Activated CD4-positive, alpha-beta T cell treated with anti-CD3 and anti-CD28 coated beads for 36 hours (primary cell): ENCODE data around the gene SLC66A1. TPM values are rescaled to one million over a fixed set of nuclear protein-coding genes. Genes with fewer than 3 reads are reported as not detected.
A peak's percentile ranks its signal among the peaks of the same experiment; 100 is the strongest.

Source experiments
- ATAC-seq: fragments of 200-7000 bp; cut with Tn5 transposase; one replicate; pipeline ENCODE4 v1.10.0; 2021; ENCODE audit warnings: mild to moderate bottlenecking, moderate library complexity
- CTCF ChIA-PET: fragments of 350-600 bp; sonication (Branson Sonifier 250); formaldehyde crosslinking; loops from one replicate; lab custom pipeline; 2021; ENCODE audit warnings: antibody characterized with exemption; lab: Charles Lee
- POLR2A ChIA-PET: fragments of 350-600 bp; sonication (Branson Sonifier 250); formaldehyde crosslinking; loops from one replicate; lab custom pipeline; 2021; ENCODE audit warnings: antibody characterized with exemption, inconsistent platforms; lab: Charles Lee
- DNase-seq: peaks from one replicate; pipeline ENCODE4 v3.0.0-alpha.2; 2020
- H3K27ac Mint-ChIP-seq: one replicate; pipeline ENCODE4 v1.8.0; 2021; ENCODE audit warnings: mixed read lengths
- H3K27me3 Mint-ChIP-seq: one replicate; pipeline ENCODE4 v1.8.0; 2021; ENCODE audit warnings: mixed read lengths
- H3K36me3 Mint-ChIP-seq: one replicate; pipeline ENCODE4 v1.8.0; 2021; ENCODE audit warnings: low read depth, mixed read lengths
- H3K4me1 Mint-ChIP-seq: one replicate; pipeline ENCODE4 v1.8.0; 2021; ENCODE audit warnings: mixed read lengths
- H3K4me3 Mint-ChIP-seq: one replicate; pipeline ENCODE4 v1.8.0; 2021; ENCODE audit warnings: mild to moderate bottlenecking, moderate library complexity, mixed read lengths
- H3K9me3 Mint-ChIP-seq: one replicate; pipeline ENCODE4 v1.8.0; 2021; ENCODE audit warnings: low read depth, mixed read lengths
- intact Hi-C, 2 experiments: fragments of 100-400 bp; cut with DNase I in 1 of 2; cut with micrococcal nuclease in 1 of 2; formaldehyde crosslinking; loops; one replicate each; pipeline versions ENCODE4 v1.14.2 to v1.15.1; 2022 to 2024; cut with DNase I, micrococcal nuclease
- total RNA-seq, 2 experiments: library from RNA; stranded (reverse); gene quantifications; one replicate each; pipeline ENCODE4 v1.2.3, GENCODE V29; 2021

The SLC66A1 gene
- total RNA-seq, 2 experiments from 2014 or later: 5.9 to 6.5 TPM

- ChIA-PET POLR2A (no interaction called here), CTCF (interaction anchor here (0.7 to 1.9 kb wide), 5 partner anchors 29 to 781 kb away, joined by 3 to 4 read pairs (median 3); no protein-coding TSS in a partner anchor)
- Mint-ChIP-seq H3K36me3 (peaks cover 28% of the 10 kb centered on the region), H3K27ac (no peak overlapping the region), H3K4me1 (peaks cover 9% of the 10 kb centered on the region), H3K4me3 (no peak overlapping the region), H3K27me3 (no peaks in the 10 kb centered on the region), H3K9me3 (no peaks in the 10 kb centered on the region)
- DNase-seq (no peak), ATAC-seq (no peak)
- intact Hi-C loops: loop anchor here in 1 of 2 experiments (5.0 kb wide), 1 partner anchor 237 kb away; no protein-coding TSS in a partner anchor
Measured at GRCh38 chr1:19345391-19345790, 33.3 kb downstream of the SLC66A1 start.

- Mint-ChIP-seq H3K4me3 (no peak overlapping the region), H3K9me3 (no peaks in the 10 kb centered on the region), H3K4me1 (peaks cover 9% of the 10 kb centered on the region), H3K27ac (no peak overlapping the region), H3K27me3 (no peaks in the 10 kb centered on the region), H3K36me3 (peaks cover 25% of the 10 kb centered on the region)
- ATAC-seq (no peak), DNase-seq (no peak)
- POLR2A ChIA-PET: no interaction called here
- CTCF ChIA-PET: interaction anchor here (0.7 kb wide), 2 partner anchors 33 to 780 kb away, joined by 3 read pairs; no protein-coding TSS in a partner anchor
- intact Hi-C loops: loop anchor here in 1 of 2 experiments (5.0 kb wide), 1 partner anchor 236 kb away; no protein-coding TSS in a partner anchor
Measured at GRCh38 chr1:19346026-19346425, 33.9 kb downstream of the SLC66A1 start.

GRCh38 chr1:19347533-19348172 lies 35.5 kb downstream of the SLC66A1 start:
- H3K4me1 Mint-ChIP-seq: no peaks in the 10 kb centered on the region
- POLR2A ChIA-PET: interaction anchor here (0.5 to 0.6 kb wide), 2 partner anchors 43 to 366 kb away, joined by 3 to 8 read pairs; no protein-coding TSS in a partner anchor
- ATAC-seq: no peak
- intact Hi-C loops: loop anchor here in 1 of 2 experiments (5.0 kb wide), 1 partner anchor 235 kb away; no protein-coding TSS in a partner anchor
- CTCF ChIA-PET: no interaction called here
- H3K36me3 Mint-ChIP-seq: peaks cover 15% of the 10 kb centered on the region
- DNase-seq: no peak
- no peak overlapping the region for H3K27ac Mint-ChIP-seq
- H3K4me3 Mint-ChIP-seq: no peak overlapping the region
- no peaks in the 10 kb centered on the region for H3K27me3 Mint-ChIP-seq
- no peaks in the 10 kb centered on the region for H3K9me3 Mint-ChIP-seq

GRCh38 chr1:19348441-19349198 lies 36.5 kb downstream of the SLC66A1 start:
- CTCF ChIA-PET: interaction anchor here (0.9 kb wide), 1 partner anchor 42 kb away, joined by 5 read pairs; no protein-coding TSS in a partner anchor
- no peaks in the 10 kb centered on the region for H3K9me3 Mint-ChIP-seq
- H3K4me3 Mint-ChIP-seq: no peak overlapping the region
- intact Hi-C loops: loop anchor here in 1 of 2 experiments (5.0 kb wide), 1 partner anchor 234 kb away; no protein-coding TSS in a partner anchor
- ATAC-seq (no peak), DNase-seq (no peak)
- H3K36me3 Mint-ChIP-seq: peaks cover 10% of the 10 kb centered on the region
- peak overlapping the region; percentile 58 for H3K27ac Mint-ChIP-seq
- POLR2A ChIA-PET: no interaction called here
- H3K4me1 Mint-ChIP-seq: no peaks in the 10 kb centered on the region
- H3K27me3 Mint-ChIP-seq: no peaks in the 10 kb centered on the region

- Mint-ChIP-seq H3K36me3 (peaks cover 13% of the 10 kb centered on the region), H3K27me3 (no peaks in the 10 kb centered on the region), H3K27ac (peak overlapping the region; percentile 19), H3K4me3 (no peak overlapping the region), H3K9me3 (no peaks in the 10 kb centered on the region), H3K4me1 (no peaks in the 10 kb centered on the region)
- POLR2A ChIA-PET: no interaction called here
- DNase-seq (no peak), ATAC-seq (no peak)
- intact Hi-C loops: loop anchor here in 1 of 2 experiments (5.0 kb wide), 1 partner anchor 232 kb away; no protein-coding TSS in a partner anchor
- CTCF ChIA-PET: interaction anchor here (0.5 kb wide), 1 partner anchor 41 kb away, joined by 4 read pairs; no protein-coding TSS in a partner anchor
Measured at GRCh38 chr1:19349999-19350398, 37.9 kb downstream of the SLC66A1 start.

- POLR2A ChIA-PET: no interaction called here
- H3K27me3 Mint-ChIP-seq: no peaks in the 10 kb centered on the region
Measured at GRCh38 chr1:19350566-19350965, 38.4 kb downstream of the SLC66A1 start.

GRCh38 chr1:19351873-19352272 lies 39.7 kb downstream of the SLC66A1 start:
- Mint-ChIP-seq H3K9me3 (no peaks in the 10 kb centered on the region), H3K27ac (no peak overlapping the region), H3K36me3 (peaks cover 24% of the 10 kb centered on the region), H3K4me1 (no peaks in the 10 kb centered on the region), H3K27me3 (no peaks in the 10 kb centered on the region), H3K4me3 (no peak overlapping the region)
- intact Hi-C loops: no loop called here
- POLR2A ChIA-PET: no interaction called here
- no peak for ATAC-seq
- CTCF ChIA-PET: interaction anchor here (0.8 kb wide), 1 partner anchor 17 kb away, joined by 4 read pairs; no protein-coding TSS in a partner anchor
- DNase-seq: no peak

More at GRCh38 chr1:19350566-19350965, 38.4 kb downstream of the SLC66A1 start:
- ATAC-seq: no peak
- Mint-ChIP-seq H3K27ac (no peak overlapping the region), H3K4me3 (no peak overlapping the region), H3K9me3 (no peaks in the 10 kb centered on the region), H3K4me1 (no peaks in the 10 kb centered on the region), H3K36me3 (peaks cover 17% of the 10 kb centered on the region)
- CTCF ChIA-PET: no interaction called here
- no peak for DNase-seq
- intact Hi-C loops: no loop called here

GRCh38 chr1:19352839-19353238 lies 40.7 kb downstream of the SLC66A1 start:
- Mint-ChIP-seq H3K4me1 (no peaks in the 10 kb centered on the region), H3K36me3 (peaks cover 28% of the 10 kb centered on the region), H3K27ac (no peak overlapping the region), H3K27me3 (no peaks in the 10 kb centered on the region), H3K4me3 (no peak overlapping the region), H3K9me3 (no peaks in the 10 kb centered on the region)
- no peak for DNase-seq
- POLR2A ChIA-PET: interaction anchor here (0.5 kb wide), 1 partner anchor 10 kb away, joined by 4 read pairs; no protein-coding TSS in a partner anchor
- ATAC-seq: no peak
- intact Hi-C loops: no loop called here
- CTCF ChIA-PET: interaction anchor here (1.0 kb wide), 1 partner anchor 10 kb away, joined by 4 read pairs; no protein-coding TSS in a partner anchor

- no peaks in the 10 kb centered on the region for H3K9me3 Mint-ChIP-seq
- ATAC-seq (no peak), DNase-seq (no peak)
- no peak overlapping the region for H3K4me3 Mint-ChIP-seq
- intact Hi-C loops: no loop called here
- no peaks in the 10 kb centered on the region for H3K27me3 Mint-ChIP-seq
- POLR2A ChIA-PET: no interaction called here
- CTCF ChIA-PET: interaction anchor here (1.0 to 1.3 kb wide), 3 partner anchors 11 to 13 kb away, joined by 4 to 5 read pairs (median 5); no protein-coding TSS in a partner anchor
- H3K4me1 Mint-ChIP-seq: no peaks in the 10 kb centered on the region
- no peak overlapping the region for H3K27ac Mint-ChIP-seq
- H3K36me3 Mint-ChIP-seq: peaks cover 30% of the 10 kb centered on the region
Measured at GRCh38 chr1:19353596-19353995, 41.5 kb downstream of the SLC66A1 start.

- Mint-ChIP-seq H3K4me3 (no peak overlapping the region), H3K27me3 (no peaks in the 10 kb centered on the region), H3K36me3 (peaks cover 30% of the 10 kb centered on the region), H3K9me3 (no peaks in the 10 kb centered on the region), H3K27ac (no peak overlapping the region), H3K4me1 (peaks cover under 1% of the 10 kb centered on the region)
- ChIA-PET CTCF (interaction anchor here (1.2 to 1.4 kb wide), 4 partner anchors 10 to 13 kb away, joined by 3 to 5 read pairs (median 5); no protein-coding TSS in a partner anchor), POLR2A (interaction anchor here (0.7 kb wide), 1 partner anchor 13 kb away, joined by 3 read pairs; no protein-coding TSS in a partner anchor)
- DNase-seq (no peak), ATAC-seq (no peak)
- intact Hi-C loops: no loop called here
Measured at GRCh38 chr1:19354531-19354981, 42.4 kb downstream of the SLC66A1 start.

- intact Hi-C loops: no loop called here
- Mint-ChIP-seq H3K4me3 (no peak overlapping the region), H3K27me3 (no peaks in the 10 kb centered on the region), H3K27ac (no peak overlapping the region), H3K36me3 (peaks cover 27% of the 10 kb centered on the region), H3K9me3 (no peaks in the 10 kb centered on the region), H3K4me1 (peaks cover 17% of the 10 kb centered on the region)
- CTCF ChIA-PET: interaction anchor here (0.8 to 1.1 kb wide), 3 partner anchors 8 to 297 kb away, joined by 3 read pairs; no protein-coding TSS in a partner anchor
- no peak for ATAC-seq
- no peak for DNase-seq
- POLR2A ChIA-PET: no interaction called here
Measured at GRCh38 chr1:19356266-19356665, 44.1 kb downstream of the SLC66A1 start.
